Neural cell (in vitro differentiated cells): Measurements from ENCODE around the gene ELP1. TPM values are rescaled to one million over a fixed set of nuclear protein-coding genes. Genes with fewer than 3 reads are reported as not detected.

Source experiments
- H2AFZ ChIP-seq: fragments of 200-600, 300-800 bp; sonication (generic), shearing (Covaris generic); 2 replicates; pipeline ENCODE4 v1.6.0; 2014; ENCODE audit warnings: low read depth, mild to moderate bottlenecking, antibody characterized with exemption, low read length, moderate library complexity
- H3F3A ChIP-seq: fragments of 200-600 bp; shearing (Covaris generic); 2 replicates; pipeline ENCODE4 v1.6.1; 2016; ENCODE audit warnings: mild to moderate bottlenecking, moderate library complexity, mixed read lengths, antibody characterized with exemption, low read length; ENCODE audit not compliant: insufficient read depth, poor library complexity, severe bottlenecking
- H3K27ac ChIP-seq: fragments of 200-600, 300-800 bp; sonication (generic), shearing (Covaris generic); 2 replicates; pipeline ENCODE4 v1.5.1; 2014; ENCODE audit warnings: mild to moderate bottlenecking, low read length, moderate library complexity
- H3K27me3 ChIP-seq: fragments of 300-800, 200-600 bp; sonication (generic), shearing (Covaris generic); 2 replicates; pipeline ENCODE4 v1.6.0; 2014; ENCODE audit warnings: mild to moderate bottlenecking, low read depth, low read length, moderate library complexity; ENCODE audit not compliant: insufficient read depth
- H3K36me3 ChIP-seq: fragments of 300-800, 200-600 bp; sonication (generic), shearing (Covaris generic); 2 replicates; pipeline ENCODE4 v1.5.1; 2014; ENCODE audit warnings: mild to moderate bottlenecking, antibody characterized with exemption, low read length, moderate library complexity; ENCODE audit not compliant: insufficient read depth
- H3K4me2 ChIP-seq: fragments of 300-800, 200-600 bp; sonication (generic), shearing (Covaris generic); 2 replicates; pipeline ENCODE4 v1.6.0; 2014; ENCODE audit warnings: mild to moderate bottlenecking, low read length
- H3K4me3 ChIP-seq: fragments of 300-800, 200-600 bp; sonication (generic), shearing (Covaris generic); 2 replicates; pipeline ENCODE4 v1.5.1; 2014; ENCODE audit warnings: mild to moderate bottlenecking, low read length, moderate library complexity
- H3K79me2 ChIP-seq: fragments of 200-600 bp; shearing (Covaris generic); replicated peaks from 2 replicates; pipeline ENCODE4 v1.6.0; 2014; ENCODE audit warnings: mild to moderate bottlenecking, low read length, moderate library complexity; ENCODE audit not compliant: insufficient read depth
- H3K9ac ChIP-seq: fragments of 300-800, 200-600 bp; sonication (generic), shearing (Covaris generic); 2 replicates; pipeline ENCODE4 v1.6.1; 2016; ENCODE audit warnings: mild to moderate bottlenecking, low read length, mixed read lengths
- H3K9me2 ChIP-seq: fragments of 200-600 bp; shearing (Covaris generic); 2 replicates; pipeline ENCODE4 v1.6.1; 2016; ENCODE audit warnings: mild to moderate bottlenecking, low read length, mixed read lengths; ENCODE audit not compliant: insufficient read depth
- H3K9me3 ChIP-seq: fragments of 200-600, 300-800 bp; sonication (generic), shearing (Covaris generic); 2 replicates; pipeline ENCODE4 v1.6.1; 2016; ENCODE audit warnings: mild to moderate bottlenecking, mixed run types, low read length, moderate library complexity, mixed read lengths
- H4K20me1 ChIP-seq: fragments of 200-600 bp; shearing (Covaris generic); 2 replicates; pipeline ENCODE4 v1.6.1; 2016; ENCODE audit warnings: mild to moderate bottlenecking, mixed run types; ENCODE audit not compliant: insufficient read depth
- CTCF ChIP-seq: fragments of 450-650 bp; IDR thresholded peaks from 2 replicates; pipeline ENCODE4 v1.5.1; 2014; ENCODE audit warnings: antibody characterized with exemption, mild to moderate bottlenecking, moderate library complexity; ENCODE audit not compliant: poor library complexity, severe bottlenecking
- EP300 ChIP-seq: fragments of 450-650 bp; conservative IDR thresholded peaks from 2 replicates; pipeline ENCODE4 v1.6.1; 2014; ENCODE audit warnings: antibody characterized with exemption, mild to moderate bottlenecking, moderate library complexity; ENCODE audit not compliant: poor library complexity, severe bottlenecking
- EZH2 ChIP-seq: fragments of 200-600, 300-800 bp; shearing (Covaris generic), sonication (generic); IDR thresholded peaks from 2 replicates; pipeline ENCODE4 v1.6.1; 2014; ENCODE audit warnings: antibody characterized with exemption, low read length, borderline replicate concordance, mild to moderate bottlenecking; ENCODE audit not compliant: insufficient read depth, poor library complexity, severe bottlenecking
- MXI1 ChIP-seq: fragments of 450-650 bp; conservative IDR thresholded peaks from 2 replicates; pipeline ENCODE4 v1.6.1; 2014; ENCODE audit warnings: antibody characterized with exemption, mild to moderate bottlenecking; ENCODE audit not compliant: poor library complexity, severe bottlenecking
- POLR2AphosphoS5 ChIP-seq: IDR thresholded peaks from 2 replicates; pipeline ENCODE4 v1.6.1; 2012
- RAD21 ChIP-seq: fragments of 450-650 bp; conservative IDR thresholded peaks from 2 replicates; pipeline ENCODE4 v1.6.1; 2014; ENCODE audit warnings: antibody characterized with exemption, mild to moderate bottlenecking, moderate library complexity
- REST ChIP-seq: IDR thresholded peaks from 2 replicates; pipeline ENCODE4 v1.6.1; 2012; ENCODE audit warnings: borderline replicate concordance
- SMC3 ChIP-seq: fragments of 450-650 bp; conservative IDR thresholded peaks from 2 replicates; pipeline ENCODE4 v1.6.1; 2014; ENCODE audit warnings: antibody characterized with exemption, mild to moderate bottlenecking, moderate library complexity; ENCODE audit not compliant: poor library complexity
- TAF1 ChIP-seq: IDR thresholded peaks from 2 replicates; pipeline ENCODE4 v1.6.1; 2012; ENCODE audit warnings: low read depth
- polyA plus RNA-seq: library from polyadenylated mRNA; depleted of rRNA; stranded (reverse); fragments of >200 nt; gene quantifications from 2 replicates; pipeline ENCODE4 v1.2.3, GENCODE V29; 2014

Gene ELP1
- polyA plus RNA-seq, 1 donor from 2014 or later: 112 TPM

GRCh38 chr9:108876425-108876824, 57.5 kb downstream of the ELP1 start:
- TF ChIP-seq RAD21 (no peak), EZH2 (no peak), POLR2AphosphoS5 (no peak), TAF1 (no peak), EP300 (no peak), REST (no peak), SMC3 (no peak), CTCF (no peak), MXI1 (no peak)

DNA sequence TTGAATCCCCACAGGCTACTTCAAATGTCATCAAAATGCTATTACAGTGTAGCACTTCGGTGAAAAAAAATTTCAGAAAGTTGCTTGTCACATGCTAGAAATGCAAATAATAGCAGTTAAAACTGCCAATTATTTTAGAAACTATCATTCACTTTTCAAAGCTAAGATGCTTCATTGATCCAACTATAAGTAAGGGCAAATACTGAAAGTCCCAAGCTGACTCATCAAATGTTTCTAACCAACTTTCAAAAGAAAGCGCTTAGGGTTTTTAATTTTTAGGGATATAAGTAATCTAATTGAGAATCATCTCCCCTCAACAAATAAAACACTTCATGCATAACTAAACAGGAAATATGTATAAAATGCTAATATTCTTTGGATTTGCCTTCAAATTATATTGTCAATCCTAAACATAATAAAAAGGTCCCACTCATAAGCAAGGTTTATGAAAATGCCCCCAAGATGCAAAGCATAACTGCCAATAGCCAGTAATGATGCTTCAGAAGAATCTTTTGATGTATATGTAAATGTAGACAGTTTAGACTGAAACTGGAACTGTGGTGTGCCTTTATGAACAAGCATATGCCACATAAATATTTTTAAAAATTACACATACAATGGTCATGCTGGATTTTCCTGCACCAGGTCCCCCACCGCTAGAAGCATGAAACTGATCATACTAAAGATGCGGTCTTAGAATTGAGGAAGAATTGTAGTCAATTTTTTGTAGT, 59.7 kb downstream of the ELP1 start:
- no peak for TF ChIP-seq SMC3
- TF ChIP-seq TAF1: no peak
- H3K4me3 ChIP-seq: no peak overlapping the region
- no peaks in the 10 kb centered on the region for H4K20me1 ChIP-seq
- H3K27ac ChIP-seq: no peak overlapping the region
- H3K9me2 ChIP-seq: no peaks in the 10 kb centered on the region
- no peak overlapping the region for H2AFZ ChIP-seq
- H3K9me3 ChIP-seq: no peaks in the 10 kb centered on the region
- H3K36me3 ChIP-seq: peaks cover 23% of the 10 kb centered on the region
- H3K9ac ChIP-seq: no peak overlapping the region
- H3K79me2 ChIP-seq: no peaks in the 10 kb centered on the region
- no peaks in the 10 kb centered on the region for H3F3A ChIP-seq
- no peaks in the 10 kb centered on the region for H3K27me3 ChIP-seq
- no peak overlapping the region for H3K4me2 ChIP-seq

More at GRCh38 chr9:108876425-108876824, 57.5 kb downstream of the ELP1 start:
- H4K20me1 ChIP-seq: no peaks in the 10 kb centered on the region
- H3K79me2 ChIP-seq: no peaks in the 10 kb centered on the region
- H3K4me3 ChIP-seq: no peak overlapping the region
- no peak overlapping the region for H2AFZ ChIP-seq
- no peaks in the 10 kb centered on the region for H3F3A ChIP-seq
- no peaks in the 10 kb centered on the region for H3K27me3 ChIP-seq
- H3K27ac ChIP-seq: no peak overlapping the region
- H3K36me3 ChIP-seq: peaks cover 19% of the 10 kb centered on the region
- no peak overlapping the region for H3K4me2 ChIP-seq
- no peaks in the 10 kb centered on the region for H3K9me2 ChIP-seq
- H3K9ac ChIP-seq: no peak overlapping the region
- H3K9me3 ChIP-seq: no peaks in the 10 kb centered on the region
